NCI-H2107 (cell line): Measurements from ENCODE around the gene LHPP.

Experiments
- DNase-seq: peaks from one replicate; lab custom pipeline; 2025; lab: John Stamatoyannopoulos, UW

Gene LHPP

DNA sequence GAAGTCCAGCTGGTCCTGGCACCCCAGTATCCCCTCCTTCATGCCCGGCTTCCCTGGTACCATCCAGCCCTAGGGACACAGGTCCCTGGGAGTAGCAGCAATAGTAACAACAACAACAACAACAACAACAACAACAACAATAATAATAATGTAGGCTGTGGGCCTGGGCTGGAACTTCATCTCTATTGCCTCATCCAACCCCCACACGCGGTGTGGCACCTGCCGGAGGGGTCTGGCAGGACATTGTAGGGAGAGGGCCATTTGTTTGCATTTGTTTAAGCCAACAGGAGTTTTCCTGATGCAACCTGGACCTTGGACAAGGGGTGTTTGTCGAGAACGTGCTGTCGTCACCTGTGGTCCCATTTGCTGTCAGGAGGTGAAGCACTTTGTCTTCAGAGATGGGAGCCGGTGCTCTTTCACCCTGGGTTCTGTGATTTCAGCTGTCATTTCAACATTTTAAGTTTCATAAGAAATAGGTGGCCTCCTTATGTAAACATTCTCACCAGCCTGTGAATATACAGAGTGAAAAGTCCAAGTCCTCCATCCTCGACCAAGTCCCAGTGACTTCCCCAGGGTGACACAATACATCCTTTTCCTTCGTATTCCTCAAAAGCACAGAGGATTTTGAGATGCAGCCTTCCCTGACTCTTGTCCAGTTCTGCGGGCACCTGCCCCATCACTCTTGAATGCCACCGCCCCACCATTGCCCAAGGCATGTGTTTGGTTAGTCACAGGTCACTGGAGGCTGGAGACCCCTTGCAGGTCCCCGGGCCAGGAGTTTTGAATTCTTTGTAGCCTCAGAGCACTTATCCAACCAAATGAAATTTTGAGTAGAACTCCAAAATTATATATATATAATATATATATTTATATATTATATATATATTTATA, 9.2 kb downstream of the LHPP start:
- no peak for DNase-seq

DNA sequence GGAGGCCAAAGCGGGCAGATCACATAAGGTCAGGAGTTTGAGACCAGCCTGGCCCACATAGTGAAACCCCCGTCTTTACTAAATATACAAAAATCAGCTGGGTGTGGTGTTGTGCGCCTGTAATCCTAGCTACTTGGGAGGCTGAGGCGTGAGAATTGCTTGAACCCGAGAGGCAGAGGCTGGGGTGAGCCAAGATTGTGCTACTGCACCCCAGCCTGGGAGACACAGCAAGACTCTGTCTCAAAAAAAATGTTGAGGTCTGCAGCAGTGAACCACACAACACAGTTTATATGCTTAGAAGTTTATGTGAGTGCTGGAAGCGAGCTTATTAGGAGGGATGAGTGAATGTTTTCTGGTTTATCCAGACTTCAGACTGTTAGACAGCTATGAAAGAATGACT, 10.4 kb downstream of the LHPP start:
- DNase-seq, result no peak

DNA sequence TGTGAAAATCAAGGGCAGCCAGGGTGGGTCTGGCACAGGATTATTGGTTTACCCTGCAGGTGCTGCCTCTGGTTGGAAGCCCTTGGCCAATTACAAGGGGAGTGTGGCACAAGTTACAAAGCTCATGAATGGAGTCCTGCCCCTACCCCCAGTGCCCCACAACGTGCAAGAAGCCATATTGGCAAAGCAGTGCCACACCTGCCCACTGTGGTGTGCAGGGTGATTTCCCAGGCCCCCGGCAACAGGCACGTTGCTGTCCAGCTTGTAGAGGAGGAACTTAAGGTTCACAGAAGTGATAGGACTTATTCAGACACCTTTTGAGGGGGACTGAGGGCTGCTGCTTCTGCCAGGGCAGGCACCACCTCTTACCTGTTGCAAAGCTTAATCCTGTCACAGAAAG, 11.4 kb downstream of the LHPP start:
- no peak for DNase-seq

DNA sequence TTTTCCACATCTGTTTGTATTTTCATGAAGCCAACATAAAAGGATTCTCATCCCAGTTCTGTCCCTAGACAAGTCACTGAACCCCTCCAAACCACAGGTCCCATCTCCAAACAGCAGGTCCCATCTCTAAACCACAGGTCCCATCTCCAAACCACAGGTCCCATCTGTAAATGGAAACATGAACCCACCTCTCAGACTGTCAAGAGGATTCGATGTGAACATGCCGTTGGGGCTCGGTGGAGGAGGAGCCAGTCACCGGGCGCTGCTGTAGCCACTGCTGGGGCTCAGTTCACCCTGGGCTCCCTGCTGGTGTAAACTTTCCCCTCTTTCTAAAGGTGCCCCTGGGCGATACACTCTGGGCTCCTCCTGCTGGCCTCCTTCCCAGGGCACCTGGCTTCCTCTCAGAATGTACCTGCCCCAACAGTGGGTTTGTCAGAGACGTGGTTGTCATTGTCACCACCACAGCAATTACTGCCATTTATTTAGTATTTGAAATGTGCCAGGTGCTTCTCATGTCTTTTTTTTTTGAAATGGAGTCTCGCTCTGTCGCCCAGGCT, 13.0 kb downstream of the LHPP start:
- peak; percentile 3 for DNase-seq

DNA sequence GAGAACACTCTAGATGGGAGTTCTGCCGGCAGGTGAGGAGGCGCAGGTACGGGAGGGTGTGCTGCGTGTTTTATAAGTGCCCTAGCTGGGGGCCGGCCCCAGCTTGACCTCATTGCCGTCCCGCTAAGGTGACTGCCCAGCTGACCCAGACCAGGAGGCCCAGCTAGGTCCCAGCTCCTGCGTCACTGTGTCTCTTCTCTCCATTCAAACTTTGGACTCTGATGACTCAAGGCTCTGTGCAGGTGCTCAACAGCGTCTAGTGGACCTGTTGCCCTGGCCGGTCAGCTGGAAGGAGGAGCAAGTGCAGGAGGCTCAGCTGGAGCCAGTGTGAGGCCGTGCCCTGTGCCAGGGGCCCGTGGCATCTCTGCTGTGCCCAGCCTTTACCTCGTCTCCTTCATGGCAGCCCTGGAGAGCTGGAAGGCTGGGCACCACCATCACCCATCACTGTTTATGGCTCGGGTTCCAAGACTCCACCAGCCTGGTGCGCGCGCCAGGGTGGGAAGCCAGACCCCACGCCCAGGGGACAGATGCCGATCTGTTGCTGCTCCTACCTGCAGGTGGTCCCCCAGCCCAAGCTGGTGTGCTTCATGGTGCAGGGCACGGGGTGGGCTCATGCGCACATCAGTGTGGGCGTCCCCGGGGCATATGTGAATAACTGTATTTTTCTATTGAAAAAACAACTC, 14.6 kb downstream of the LHPP start:
- DNase-seq, result no peak

DNA sequence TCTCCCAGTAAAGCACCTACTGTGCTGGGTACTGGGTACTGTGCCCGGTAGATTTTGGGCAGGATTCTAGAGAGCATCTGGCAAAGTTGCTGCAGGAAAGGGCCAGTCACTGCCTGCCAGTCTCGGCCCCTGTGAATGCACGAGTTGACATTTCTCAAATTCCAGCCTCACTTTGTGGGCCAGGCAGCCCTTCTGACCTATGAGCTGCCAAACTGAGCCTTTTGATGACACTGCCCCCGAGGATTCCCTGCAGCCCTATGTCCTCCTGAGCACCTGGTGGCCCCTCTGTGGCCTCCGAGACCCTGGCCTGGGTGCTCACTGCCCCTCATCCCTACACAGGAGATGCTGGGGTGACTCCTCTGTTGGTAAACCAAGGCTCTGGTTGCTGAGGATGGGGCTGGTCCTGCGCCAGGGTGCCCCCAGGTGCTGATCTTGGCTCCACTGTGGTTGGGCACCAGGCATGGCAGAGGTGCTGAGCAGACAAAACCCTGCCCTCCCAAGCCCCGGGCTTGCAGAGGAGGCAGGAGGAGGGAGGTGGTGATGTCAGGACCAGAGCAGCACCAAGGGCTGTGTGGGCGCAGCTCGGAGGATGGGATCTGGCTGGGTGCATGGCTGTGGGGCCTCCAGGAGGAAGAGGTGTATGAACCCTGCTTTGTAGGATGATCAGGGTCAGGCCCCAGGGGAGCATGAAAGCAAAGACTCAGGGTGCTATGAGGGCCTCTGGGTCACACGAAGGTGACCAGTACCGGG, 16.2 kb downstream of the LHPP start:
- no peak for DNase-seq

DNA sequence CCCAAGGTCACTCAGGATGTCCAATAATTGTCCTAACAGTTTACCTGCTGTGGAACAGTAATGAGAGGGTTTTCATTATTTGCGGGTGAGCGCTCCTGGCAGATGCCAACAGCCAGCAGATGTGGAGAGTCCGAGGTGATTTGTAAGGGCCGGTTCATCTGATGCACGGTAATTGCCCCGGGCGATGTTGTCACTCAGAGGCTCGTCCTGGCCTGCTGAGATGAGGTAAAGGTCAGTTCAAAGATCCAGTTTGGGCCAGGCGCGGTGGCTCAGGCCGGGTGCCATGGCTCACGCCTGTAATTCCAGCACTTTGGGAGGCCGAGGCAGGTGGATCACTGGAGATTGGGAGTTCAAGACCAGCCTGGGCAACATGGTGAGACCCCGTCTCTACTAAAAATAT, 16.9 kb downstream of the LHPP start:
- no peak for DNase-seq

DNA sequence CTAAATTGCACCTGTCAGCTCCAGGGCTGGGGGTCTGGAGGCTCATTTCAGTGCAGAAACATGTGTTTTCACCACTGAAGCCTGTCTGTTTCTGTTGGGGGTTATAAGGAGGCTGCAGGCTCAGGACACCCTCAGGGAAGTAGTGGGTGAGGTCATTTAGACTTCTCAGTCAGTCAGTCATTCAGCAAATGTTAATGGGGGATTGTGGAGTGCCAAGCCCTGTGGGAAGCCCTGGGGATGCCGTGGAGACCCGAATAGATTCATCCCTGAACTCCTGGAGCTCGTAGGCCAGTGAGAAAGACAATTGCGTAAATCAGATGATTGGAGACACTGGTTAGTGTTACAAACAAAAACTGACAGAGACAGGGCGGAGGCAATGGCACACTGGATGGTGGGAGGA, 19.2 kb downstream of the LHPP start:
- DNase-seq, result no peak

DNA sequence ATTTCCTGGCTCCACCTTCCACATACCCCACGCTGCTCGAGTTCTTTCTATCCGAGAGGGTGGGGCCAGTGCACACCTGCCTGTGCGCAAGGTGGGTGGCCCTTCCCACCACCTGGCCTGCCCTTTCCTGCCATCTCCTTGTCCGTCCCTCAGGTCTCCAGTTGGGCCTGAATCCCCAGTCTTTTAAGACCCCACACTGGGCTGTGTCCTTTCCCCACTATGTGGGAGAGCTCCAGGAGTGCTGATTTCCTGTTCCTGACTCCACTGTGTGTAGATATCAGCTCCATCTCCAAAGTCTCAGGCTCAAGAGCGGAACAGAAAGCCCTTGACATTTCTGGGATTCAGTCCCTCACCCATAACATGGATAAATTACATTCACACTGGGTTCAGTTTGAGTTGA, 20.1 kb downstream of the LHPP start:
- no peak for DNase-seq

DNA sequence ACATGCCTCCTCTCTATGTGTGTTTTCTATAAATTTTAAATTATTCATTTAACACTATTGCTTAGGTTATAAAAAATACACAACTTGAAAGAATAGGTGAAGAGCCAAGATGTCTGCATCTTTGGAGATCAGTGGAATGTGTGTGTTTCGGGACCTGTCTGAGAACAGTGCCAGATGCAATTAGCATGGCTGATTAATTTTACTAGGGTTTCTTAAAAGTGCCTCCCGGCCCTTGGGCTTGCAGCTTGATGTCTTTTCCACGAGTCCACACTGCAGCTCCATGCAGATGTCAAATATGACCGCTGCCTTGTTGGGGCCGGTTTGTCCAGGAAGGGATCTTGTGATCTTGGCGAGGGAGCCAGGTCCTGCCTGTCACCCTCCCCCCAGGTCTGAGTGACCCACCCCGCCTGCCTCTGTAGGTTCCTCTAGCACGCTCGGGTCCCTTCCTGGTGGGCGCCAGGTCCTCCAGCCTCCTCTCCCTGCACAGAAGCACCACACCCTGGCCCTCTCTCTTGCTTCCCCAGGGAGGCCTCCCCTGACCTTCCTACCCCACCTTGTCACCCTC, 20.7 kb downstream of the LHPP start:
- DNase-seq, result no peak

DNA sequence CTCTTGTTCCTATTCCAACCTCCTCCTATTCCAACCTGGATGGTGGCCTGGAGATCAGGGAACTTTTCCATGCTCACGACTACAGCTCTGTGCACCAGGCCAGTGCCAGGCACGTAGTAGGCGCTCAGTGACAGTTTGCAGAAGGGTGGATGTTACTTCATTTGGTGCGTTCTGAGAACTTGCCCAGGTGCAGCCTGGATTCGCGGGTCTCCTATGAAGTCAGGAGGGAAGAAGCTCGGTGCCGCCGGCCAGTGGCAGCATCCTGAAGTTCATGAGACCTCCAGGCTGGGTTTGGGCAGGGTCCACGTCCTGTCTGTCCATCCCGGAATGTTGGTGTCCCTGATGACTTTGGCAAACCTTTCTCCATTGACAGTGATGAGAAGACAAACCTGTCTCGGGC, 21.3 kb downstream of the LHPP start:
- DNase-seq, result no peak

DNA sequence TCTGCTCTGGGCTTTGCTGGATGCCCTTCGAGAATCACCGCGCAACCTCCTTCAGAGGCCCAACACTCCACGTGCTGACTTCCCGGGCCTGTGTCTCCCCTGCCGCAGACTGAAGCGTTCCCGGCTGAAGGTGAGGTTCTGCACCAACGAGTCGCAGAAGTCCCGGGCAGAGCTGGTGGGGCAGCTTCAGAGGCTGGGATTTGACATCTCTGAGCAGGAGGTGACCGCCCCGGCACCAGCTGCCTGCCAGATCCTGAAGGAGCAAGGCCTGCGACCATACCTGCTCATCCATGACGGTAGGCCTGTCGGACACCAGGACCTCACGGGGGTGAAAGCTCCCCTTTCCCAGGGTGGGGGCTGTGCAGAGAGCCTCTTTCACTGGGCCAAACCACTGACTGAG, 22.4 kb downstream of the LHPP start:
- DNase-seq, result no peak

DNA sequence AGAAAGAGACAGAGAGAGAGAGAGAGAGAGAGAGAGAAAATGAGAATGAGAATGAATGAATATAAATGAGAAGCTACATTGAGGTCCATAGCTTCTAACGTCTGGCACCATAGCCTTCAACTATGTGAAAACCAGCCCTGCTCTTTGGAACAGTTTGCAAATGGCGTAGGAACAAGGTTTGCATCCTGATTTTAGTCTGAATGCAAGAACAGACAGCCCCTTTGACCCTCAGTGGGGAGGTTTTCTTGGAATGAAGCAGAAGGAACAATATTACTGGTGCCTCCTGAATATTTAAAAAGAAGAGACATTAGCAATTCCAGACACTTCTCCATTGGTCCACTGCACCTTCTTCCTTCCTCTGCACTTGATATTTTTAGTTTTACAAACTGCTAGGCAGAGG, 23.0 kb downstream of the LHPP start:
- no peak for DNase-seq

DNA sequence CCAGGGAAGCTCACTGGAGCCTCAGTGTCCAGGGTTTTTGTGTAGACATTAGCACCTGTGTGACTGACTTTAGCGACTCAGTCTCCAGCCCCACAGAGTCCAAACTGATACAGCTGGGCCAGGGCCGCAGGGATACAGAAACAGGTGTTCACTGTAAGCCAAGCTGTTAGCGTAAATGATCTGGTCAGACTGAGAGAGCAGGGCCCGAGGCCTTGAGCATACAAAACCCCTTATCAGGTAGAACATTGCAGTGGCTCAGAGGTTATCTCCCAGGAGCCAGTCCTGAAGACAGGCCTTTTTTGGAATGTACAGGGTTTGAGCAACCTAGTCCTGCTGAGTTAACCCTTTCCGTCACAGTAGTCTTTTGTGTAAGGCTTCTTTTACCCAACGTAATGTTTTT, 25.0 kb downstream of the LHPP start:
- no peak for DNase-seq

DNA sequence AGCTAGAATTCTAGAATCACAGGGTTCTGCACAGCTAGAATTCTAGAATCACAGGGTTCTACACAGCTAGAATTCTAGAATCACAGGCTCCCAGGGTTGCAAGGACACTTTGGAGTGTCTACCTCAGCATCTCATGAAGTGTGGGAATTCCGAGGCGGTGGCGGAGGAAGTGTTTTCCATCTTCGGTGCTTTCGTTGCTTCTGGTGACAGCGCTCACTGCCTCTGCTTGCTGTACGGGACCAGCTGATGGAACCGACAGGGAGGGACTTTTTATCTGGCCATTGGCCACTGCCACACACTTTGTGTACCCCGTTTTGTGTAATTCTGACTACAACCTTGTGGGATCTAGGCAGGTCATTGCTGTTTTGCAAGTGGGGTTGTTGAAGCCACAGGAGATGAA, 29.5 kb downstream of the LHPP start:
- DNase-seq, result no peak

DNA sequence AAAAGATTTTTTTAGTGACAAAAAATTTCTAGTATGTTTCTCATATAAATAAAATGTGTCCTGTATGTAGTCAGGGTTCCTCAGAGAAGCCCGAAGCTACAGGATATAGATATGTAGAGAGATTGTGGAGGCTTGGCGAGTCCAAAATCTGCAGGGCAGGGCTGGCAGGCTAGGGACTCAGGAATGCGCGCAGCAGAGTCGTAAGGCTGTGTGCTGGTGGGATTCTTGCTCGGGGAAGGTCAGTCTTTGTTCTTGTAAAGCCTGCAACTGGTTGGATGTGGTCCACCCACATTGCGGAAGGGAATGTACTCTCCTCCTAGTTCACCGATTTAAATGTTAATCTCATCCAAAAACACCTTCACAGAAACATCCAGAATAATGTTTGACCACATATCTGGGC, 30.6 kb downstream of the LHPP start:
- DNase-seq, result no peak

DNA sequence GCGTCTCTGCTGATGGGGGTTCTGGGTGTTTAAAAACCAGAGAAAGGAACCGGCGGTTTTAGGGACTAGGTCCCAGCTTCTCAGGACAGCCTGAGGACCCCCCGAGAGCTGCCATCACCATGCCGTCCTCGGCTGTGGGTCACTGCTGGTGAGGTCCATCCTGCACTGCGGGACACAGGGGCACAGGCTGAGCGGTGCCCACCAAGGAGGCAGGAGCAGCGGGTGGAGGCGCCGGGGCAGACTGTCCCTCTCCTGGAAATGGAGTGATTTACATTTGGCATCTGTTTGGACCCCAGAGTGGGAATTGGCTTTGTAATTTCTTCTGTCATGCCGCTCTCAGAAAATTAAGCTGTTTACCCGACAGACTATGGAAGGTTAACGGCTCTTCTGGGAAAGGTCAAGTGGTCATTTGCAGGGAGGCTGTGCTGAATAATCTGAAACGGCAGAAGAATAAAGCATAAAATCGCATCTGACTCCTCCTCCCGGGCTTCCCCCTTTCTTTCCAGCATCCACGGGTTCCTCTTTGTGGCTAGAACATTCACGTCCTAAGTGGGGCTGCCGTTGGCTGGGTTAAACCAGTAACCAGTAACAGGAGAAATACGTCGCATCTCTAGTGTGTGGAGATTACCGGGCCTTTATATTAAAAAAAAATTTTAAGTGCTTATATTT, 31.7 kb downstream of the LHPP start:
- peak; percentile 2 for DNase-seq

DNA sequence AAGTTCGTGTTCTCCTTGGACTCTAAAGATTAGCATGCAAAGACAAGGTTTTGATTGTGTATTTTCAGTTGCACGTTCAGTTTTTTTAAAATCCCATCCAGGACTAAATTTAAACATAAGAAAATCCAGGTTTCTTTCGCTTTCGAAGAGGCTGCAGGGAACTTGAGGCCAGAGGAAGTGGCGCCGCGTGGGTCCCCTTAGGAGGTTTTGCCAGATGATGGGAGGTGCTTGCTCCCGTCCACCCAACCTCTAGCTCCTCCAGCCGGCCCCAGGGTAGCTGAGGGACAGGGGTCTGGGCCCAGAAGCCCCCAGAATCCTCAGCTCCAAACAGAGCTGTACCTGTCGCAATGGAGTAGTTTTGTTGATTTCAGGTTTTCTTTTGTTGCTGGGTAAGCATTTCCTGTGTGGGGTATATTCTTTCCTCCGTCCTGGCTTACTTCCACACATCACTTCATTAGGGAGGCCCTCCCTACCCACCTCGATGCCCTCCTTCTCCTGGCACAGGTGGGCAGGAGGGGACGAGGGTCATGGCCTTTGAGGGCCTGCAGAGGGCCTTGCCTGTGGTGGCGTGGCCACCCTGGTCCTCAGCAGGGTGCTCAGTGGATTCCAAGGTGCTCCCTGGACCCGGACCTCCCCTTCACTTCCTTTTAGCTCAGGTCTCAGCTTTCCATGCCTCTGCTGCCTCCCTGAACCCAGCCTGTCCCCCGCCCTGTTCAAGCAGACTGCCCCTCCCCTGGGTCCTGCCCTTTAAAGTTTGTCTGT, 32.6 kb downstream of the LHPP start:
- DNase-seq, result no peak

DNA sequence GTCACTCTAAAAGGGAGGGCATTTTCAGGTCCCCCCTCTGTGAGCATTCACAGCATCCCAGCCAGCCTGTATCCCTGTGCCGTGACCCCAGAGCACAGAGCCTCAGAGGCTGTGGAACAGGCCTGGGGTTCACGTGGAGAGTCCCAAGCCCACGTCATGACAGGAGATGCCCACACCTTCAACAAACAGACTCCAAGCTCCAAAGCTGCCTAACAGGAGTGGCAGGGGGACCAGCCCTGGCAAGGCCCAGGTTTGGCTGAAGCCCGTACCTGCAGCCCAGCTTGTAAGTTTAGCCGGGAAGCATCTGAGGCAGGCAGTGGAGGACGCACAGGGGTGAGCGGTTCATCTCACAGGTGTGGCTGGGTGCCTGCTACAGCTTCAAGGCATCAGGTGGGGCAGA, 33.5 kb downstream of the LHPP start:
- no peak for DNase-seq

DNA sequence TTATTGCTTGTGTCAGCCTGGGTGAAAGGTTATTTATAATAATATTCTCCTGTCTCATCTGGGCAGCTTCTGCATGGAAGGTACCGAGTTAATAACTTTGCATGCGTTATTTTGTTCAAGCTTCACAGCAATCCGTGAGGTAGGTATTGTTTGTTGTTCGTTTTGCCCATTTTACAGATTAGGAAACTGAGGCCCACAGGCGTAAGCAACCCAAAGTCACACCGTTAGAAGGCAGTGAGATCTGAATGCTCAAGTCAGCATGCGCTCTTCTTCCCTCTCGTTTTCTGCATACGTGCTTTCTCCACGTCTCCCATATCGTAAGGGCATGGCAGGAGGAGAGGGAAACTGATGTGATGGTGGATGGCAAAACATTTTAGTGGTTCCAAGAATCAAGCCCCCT, 34.1 kb downstream of the LHPP start:
- DNase-seq, result no peak

DNA sequence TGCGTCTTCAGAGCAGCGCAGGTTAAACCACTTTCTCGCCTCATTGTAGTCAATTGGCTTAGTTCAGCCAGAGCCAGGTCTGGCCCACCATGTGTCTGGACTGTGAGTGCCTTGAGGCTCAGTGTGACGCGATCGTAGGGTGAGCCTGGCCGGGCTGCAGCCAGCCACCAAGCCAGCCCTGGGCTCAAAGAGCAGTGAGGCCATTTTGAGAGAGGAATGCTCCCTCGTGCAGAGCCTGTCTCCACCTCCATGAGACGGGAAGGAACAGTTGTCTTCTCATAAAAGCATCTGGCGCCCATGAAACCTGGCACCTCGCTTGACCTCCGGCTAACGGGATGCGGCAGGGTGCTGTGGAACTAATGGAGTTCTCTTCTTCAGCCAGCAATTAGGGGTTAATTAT, 34.5 kb downstream of the LHPP start:
- no peak for DNase-seq
